ENCODE data around the gene PPIL1.
"Not testable (repeated sequence)": the region's sequence is repeated elsewhere in the genome, so short reads cannot be mapped to it uniquely, and the experiment has no call there.

PPIL1 gene

DNA sequence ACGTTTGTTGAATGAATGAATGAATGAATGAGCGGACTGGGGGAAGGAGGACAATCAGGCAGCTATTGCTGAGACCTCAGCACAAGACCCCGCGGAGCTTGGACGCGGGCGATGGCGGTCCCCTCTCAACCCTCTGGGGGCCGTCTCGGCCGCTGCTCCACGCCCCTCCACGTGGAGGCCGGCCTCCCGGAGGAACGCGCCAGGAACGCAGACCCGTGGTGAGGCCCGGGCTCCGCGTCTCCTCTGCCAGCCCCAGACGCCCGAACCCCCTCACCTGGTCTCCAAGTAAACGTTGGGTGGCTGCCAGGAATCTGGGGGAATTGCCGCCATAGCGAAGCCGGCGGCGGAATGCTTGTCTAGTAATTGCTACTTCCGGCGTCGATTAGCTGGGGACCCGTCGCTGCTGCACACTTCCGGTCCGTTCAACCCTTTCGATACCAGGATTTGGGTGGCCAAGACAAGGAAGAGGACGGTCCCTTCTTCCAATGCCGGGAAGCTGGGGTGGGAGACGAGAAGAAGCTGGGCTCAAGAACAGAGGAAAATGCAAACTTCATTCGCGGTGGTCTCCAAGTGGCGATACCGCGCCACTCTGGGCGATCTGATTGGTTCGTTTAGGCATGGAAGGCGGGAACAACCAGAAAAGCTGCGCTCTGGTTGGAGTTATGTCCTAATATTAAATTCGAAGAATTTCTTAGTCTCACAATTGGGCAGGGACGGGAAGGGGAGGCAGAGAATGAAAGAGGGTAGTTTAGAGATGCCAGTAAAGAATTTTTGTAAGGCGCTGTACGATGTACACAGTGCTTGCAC, at the start of gene PPIL1:
Gene PPIL1, minus strand, starts transcription at position 361 of the 807 bp plus-strand sequence. Its CDS starts 31 bp downstream, at position 330.
- peak; percentile 87 for DNase-seq

DNA sequence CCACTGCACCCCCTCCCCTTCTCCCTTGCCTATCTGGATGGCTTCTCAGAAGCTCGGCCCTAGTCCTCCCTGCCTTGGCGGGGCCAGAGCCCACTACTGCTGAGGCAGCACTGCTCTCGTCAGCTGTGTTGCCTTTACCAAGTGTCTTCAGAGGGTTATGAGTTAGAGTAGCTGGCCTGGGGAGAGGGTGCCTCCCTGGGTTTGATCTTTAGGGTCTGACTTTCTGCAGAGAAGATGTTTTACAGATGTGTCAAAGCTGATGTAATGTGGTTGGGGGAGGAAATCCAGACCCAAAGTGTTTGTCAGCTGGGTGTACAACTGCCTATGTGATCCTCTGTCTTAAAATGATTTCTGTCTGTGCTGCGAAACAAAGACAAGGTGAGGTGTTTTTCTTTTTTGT, 49.5 kb upstream of the PPIL1 start:
- no peak for DNase-seq

DNA sequence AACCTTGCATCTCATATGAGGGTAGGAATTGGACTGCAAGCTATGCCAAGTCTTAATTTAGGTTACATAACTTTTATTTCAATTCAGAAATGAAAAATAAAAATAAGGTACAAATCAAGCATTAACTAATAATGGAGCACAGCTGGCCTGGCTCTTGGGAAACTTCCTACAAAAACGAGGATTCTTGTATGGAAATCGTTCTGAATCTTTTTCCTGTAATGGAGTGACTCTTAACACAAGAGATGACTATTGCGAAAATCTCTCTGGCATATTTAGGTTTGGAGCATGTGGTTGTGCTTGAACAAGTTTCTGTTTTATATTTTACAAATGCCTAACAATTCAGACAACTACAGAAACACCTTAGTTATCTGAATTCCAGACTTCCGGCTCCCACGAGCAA, 45.9 kb upstream of the PPIL1 start:
- DNase-seq, result no peak

DNA sequence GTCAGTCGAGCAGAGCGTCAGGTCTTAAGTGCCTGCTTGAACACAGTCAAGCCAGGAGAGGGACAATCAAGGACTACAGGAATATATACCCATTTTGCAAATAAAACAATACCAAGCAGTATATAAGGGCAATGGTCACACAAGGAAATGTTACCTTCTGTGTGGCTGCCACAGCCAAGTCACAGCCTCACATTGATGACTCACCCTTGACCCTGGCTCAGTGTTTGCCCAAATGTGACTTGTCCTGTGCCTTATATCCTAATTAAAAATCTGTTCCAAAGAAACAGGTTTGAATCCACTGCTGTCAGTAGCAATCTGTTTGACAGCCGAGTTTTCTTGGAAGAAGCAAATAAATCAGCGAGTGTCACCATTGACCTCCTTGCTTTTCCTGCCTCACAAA, 45.4 kb upstream of the PPIL1 start:
- DNase-seq, result no peak

DNA sequence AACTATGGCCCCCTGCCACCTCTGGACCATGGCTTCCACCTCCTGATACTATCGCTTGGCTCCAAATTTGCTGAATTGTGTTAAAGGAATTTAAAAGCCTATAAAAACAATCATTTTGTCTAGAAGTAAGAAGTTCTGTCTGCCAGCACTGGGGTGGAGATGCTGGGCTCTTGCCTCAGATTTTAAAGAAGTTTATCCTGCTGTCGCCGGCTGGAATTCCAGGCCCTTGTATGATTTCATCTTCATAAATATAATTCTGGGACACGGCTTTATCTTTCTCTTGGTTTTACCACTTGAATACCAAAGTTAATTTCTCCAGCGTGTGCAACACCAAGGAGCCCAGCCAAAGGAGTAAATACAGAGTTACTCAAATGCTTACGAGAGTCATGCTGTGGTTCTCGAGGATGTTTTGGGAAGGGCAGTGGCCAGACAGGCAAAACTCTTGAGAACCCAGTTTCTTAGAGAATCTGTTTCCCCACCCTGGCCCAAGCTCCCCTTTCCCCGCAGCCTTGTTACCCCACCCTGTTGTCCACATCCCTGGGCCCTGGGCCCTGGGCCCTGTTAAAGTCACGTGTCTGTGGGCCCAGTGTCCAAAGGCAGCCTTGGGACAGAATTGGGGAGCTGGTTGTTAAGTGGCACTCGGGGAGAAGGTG, 43.1 kb upstream of the PPIL1 start:
- DNase-seq, result no peak

DNA sequence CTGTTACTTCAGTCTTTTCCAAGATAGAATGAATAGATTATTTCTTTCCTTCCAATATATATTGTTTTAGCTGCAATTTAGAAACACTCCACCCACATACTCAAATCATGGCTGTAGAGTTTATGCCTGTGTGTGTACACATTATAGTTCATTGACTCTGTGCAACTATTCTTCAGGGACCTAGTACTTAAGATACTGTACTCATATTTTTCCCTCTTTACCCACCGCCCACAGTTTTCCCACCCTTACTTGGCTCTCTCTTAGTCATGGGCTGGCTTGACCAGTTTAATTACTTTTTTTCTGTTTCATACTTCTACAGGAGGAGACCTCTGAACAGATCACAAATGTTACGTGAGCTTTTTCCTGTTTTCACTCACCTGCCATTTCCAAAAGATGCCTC, 41.5 kb upstream of the PPIL1 start:
- peak; percentile 10 for DNase-seq

DNA sequence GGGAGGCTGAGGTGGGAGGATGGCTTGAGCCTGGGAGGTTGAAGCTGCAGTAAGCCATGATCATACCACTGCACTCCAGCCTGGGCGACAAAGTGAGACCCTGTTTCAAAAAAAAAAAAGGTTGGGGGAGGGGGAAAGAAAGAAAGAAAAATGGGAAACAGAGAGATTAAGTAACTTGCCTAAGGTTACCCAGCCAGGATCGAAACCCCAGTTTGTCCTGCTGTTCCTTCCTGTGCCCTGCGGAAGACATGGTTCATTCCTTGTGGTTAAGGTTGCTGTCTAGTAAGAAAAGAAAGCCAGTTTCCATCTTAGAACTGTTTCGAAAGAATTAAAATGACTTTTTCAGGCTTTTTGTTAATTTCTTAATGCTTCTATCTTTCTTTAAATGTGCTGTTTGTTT, 41.0 kb upstream of the PPIL1 start:
- no peak for DNase-seq

DNA sequence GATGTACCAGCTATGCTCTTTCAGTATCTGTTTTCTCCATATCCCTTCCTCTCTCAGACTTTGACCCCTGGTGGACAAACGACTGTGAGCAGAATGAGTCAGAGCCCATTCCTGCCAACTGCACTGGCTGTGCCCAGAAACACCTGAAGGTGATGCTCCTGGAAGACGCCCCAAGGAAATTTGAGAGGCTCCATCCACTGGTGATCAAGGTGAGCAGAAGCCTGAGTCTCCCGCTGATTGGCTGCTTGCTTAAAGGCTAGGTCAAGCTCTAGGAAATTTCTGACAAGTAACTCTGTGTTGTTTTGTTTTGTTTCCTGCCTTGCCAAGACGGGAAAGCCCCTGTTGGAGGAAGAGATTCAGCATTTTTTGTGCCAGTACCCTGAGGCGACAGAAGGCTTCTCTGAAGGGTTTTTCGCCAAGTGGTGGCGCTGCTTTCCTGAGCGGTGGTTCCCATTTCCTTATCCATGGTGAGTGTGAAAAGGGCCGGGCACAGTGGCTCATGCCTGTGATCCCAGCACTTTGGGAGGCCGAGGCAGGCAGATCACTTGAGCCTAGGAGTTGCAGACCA, 39.7 kb upstream of the PPIL1 start:
- DNase-seq, result peak; percentile 9

DNA sequence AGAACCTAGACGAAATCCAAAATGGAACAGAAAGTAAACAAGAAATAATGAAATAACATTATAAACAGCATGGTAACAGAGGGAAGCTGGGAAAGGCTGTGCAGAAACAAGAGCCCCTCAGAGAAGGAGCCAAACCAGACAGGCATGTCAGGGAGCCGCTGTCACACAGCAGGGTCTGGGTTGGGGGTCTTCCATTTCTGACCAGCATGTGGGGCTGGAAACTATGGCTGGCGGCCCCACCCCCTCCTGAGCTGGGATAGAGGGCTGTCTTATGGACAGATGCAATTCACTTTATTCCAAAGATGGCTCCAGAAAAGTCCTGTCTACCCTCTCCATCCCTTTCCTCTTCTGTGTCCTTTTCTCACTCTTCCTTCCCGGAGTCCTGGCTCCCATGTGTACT, 38.5 kb upstream of the PPIL1 start:
- DNase-seq, result no peak

DNA sequence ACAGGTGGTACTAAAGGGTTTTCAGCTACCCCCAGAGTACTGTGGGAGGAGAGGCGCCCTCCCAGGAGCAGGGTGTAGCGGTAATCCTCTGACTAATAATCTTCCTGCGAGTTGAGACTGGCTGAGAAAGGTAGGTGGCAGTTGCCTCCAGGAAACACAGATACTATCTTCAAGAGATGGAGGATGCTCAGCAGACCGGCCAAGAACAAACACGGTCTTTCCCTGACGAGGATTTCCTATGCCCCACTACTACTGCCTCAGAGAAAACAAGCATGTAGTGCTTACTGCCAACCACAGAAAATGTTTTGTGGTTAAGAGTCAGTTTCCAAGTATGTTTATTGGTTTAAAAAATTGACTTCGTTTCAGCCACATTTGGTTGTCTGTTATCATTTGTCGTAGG, 38.0 kb upstream of the PPIL1 start:
- DNase-seq, result peak; percentile 70

DNA sequence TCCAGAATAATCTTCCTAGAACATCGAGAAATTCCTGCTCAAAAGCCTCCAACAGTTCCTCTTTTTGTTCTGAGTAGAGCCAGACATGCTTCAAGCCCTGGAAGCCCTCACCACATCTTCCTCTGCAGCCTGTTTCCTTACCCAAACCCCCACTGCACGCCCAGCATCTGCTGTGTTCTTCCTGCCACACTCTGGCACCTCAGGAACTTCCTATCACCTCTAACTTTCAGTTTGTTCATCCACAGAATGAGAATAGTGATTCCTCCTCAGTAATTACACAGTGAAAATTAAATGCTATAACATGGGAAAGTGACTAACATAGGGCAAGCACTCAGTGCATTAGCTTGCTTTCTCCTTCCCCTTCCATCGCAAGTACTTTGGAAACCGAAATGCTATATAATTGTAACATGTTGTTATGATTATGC, 37.4 kb upstream of the PPIL1 start:
- DNase-seq, result peak; percentile 56

DNA sequence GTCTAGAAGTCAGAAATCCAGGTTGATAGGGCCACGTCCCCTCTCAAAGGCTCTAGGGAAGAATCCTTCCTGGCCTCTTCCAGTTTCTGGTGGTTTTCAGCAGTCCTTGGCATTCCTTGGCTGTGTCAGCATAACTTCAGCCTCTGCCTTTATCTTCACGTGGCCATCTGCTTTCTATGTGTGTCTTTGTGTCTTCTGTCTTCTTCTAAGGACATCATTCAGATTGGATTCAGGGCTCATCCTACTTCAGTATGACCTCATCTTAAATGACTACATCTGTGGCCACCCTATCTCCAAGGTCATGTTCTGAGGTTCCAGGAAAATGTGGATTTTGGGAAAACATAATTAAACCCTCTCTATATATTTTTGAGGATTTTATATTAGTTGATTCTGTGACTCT, 34.1 kb upstream of the PPIL1 start:
- DNase-seq, result no peak

DNA sequence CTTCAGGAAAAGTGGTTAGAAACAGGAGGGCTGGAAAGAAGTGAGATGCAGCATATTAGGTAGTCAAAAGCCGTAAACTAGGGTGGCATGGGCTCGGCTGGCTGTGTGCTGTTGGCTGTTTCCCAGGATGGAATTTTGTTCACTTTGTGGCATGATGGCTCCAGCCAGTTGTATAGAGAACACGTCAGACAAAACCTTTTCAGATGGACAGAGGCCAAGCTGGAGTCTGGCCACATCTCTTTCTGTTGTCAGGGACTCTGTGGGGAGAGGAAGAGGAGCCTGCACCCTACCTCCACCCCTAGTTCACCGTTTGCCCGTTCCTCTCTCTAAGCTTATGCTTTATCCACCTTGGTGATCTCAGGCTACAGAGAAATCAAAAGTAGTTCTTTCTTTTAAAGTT, 33.2 kb upstream of the PPIL1 start:
- no peak for DNase-seq

DNA sequence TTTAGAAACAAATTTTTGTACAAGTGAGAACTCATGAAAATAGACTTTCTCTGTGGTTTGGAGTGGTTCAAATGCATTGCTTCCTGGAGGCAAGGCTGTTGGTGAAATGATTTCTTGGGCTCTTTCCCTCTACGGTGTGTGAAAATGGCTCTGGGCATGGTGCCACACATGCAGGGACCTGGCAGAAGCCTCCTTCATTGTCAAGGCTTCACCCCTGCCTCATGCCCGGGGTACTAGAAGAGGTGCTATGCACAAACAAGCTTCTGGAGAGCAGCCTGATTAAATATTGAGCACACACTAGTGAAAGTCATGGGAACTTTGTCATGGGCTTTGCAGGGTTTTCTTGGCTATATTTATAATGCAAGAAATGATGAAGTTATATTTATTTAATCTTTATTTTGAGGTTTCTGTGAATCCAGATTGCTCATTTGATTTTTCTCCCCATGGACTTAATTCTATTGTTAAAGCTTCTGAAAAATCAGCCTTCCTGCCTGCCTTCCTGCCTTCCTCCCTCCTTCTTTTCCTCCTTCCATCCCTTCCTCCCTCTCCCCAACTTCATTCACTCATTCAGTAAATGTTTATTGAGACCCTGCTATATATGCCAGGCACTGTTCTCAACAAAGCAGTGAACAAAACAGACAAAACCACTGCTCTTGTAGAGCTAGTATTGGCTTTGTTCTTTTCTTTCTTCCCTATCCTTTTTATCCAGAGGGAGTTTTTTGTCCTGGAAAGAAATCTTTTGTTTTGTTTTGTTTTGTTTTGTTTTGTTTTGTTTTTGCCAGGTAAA, 32.1 kb upstream of the PPIL1 start:
- DNase-seq, result no peak

DNA sequence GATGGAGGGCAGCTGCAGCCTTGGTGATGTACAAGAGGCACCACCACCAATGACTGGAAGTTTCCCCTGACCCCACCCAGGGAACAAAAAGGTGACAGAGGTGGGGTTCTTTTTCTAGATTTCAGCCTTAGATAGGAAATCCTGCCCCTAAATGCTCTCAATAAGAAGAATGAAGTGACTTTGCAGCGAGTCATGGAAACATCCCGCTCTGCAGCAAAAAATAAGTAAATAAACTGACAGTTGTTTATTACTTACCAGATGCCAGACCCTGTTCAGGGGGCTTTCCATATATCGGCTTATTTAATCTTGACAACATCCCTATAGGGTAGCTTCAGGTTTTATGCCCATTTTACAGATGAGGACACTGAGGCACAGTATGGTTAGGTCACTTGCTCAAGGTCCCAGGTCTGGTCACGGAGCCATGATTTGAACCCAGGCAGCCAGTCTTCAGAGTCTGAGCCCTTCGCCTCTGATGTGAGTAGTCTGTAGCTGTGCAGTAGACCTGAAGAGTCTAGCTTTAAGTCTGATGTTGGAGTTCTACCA, 30.3 kb upstream of the PPIL1 start:
- DNase-seq, result no peak

DNA sequence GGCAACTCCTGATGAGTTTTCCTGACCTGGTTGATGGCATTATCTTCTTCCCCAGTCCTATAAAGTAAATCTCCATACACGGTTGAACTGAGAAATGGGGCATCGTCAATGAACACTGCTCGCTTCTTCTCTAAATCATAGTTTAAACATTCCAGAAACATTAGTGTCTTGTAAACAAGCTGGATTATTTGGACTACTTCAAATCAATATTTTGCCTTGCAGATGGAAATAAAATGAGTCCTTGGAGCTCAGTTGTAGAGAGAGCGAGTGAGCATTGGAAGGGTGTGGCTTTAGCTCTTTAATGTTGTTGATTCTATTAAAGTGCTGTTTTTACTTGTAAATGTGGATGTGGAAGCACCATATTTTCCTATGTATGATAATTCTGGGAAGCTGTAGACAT, 29.5 kb upstream of the PPIL1 start:
- no peak for DNase-seq

DNA sequence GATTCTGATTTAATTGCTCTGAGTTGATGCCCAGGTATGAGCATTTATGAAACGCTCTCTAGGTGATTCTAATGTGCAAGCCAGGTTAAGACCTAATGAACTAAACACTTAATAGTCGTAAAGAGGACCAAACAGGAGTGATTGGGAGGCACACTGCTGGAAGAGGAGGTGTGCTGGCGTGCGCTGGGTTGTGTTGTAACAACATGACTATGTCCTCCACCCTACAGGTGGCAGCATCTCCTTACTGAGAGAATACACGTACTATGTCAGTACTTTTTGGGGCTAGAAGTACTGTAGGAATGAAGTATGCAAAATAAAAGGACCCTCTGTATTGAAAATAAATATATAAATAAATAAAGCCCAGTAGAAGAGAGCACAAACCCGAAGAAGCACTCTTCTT, 23.0 kb upstream of the PPIL1 start:
- no peak for DNase-seq

DNA sequence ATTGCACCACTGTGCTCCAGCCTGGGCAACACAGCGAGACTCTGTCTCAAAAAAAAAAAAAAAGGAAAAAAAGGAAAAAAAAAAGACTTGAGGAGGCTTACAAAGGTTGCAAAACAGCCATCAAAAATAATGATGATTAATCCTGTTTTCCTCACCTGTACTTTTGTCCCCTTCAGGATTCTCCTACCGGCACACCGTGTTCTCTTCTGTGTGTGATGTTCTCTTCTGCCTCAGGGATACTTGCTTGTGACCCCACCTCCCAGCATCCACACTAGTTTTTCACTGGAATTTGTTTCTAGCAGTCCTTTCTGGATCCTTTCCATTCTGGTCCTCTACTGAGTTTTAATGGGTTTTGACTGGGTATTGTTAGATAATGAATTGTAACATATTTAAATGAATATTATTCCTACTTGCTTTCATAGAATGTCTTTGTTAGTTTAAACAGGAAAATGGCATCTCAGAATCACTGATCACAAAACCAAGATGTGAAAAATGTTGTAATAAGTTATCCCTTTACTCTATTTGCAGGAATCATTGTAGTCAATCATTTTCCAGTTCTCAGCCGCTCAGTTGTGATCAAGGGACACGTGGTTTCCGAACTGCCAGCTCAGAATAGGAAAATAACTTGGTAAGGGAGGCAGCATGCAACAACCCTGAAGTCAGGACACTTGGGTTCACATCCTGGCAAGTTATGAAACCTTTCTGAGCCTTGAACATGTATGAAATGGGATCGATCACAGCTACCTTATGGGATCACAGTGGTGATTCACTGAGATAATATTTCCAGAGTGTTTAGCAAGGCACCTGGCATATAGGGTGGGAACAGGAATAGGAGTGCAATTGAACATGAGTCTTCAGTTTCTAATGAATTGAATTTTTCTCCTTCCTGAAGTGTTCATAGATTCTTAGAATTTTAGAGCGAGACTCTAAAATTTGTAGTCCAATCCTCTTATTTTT, 19.7 kb upstream of the PPIL1 start:
- no peak for DNase-seq

DNA sequence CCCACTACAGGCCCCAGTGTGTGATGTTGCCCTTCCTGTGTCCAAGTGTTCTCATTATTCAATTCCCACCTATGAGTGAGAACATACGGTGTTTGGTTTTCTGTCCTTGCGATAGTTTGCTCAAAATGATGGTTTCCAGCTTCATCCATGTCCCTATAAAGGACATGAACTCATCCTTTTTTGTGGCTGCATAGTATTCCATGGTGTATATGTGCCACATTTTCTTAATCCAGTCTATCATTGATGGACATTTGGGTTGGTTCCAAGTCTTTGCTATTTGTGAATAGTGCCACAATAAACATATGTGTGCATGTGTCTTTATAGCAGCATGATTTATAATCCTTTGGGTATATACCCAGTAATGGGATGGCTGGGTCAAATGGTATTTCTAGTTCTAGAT, 16.6 kb upstream of the PPIL1 start:
- not testable (repeated sequence) for DNase-seq

DNA sequence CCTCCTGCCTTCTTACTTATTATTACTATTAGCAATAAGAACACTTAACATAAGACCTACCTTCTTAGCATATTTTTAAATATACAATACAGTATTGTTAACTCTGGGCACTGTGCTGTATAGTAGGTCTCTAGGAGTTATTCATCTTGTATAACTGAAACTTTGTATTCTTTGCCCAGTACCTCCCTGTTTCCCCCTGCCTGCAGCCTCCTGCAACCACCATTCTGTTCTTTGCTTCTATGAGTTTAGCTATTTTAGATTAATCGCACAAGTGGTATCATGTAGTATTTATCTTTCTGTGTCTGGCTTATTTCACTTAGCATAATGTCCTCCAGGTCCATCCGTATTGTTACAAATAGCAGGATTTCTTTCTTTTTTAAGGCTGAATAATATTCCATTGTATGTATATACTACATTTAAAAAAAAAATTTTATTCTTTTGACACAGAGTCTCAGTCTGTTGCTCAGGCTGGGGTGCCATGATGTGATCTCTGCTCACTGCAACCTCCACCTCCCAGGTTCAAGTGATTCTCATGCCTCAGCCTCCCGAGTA, 15.6 kb upstream of the PPIL1 start:
- DNase-seq, result no peak

DNA sequence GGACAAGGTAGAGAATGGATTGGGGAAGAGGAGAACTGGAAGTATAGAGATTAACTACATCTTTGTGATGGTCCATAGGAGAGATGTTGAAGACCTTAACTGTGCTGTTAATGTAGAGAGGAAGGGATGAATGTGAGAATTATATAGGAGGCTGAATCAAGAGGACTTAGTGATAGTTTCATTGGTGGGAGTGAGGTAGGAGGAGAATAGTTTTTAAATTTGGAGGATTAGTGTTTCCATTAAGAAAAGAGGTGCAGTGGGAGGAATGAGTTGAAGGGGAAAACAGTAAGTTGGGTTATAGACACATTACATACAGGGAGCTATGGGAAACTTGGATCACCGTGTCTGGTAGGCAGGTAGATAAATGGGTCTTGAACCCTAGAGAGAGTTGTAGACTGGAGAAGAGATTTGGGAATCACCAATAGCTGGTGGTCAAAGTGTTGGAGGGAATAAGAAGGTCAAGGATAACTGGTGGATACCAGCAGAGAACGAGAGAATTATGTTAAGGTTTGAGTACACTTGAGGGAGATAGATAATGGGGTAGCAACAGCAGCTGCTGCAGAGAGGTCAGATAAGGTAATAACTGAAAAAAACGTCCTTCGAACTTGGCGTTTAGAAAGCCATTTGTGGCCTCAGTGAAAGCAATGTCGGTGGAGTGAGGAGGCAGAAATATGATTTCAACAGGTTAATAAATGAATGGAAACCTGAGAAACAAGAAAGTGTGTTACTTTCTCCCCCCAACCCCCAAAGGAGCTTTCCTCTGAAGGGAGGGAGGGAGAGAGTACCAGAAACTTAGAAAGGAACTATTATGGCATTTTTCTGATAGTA, 14.3 kb upstream of the PPIL1 start:
- no peak for DNase-seq
